Measurements from ENCODE around the gene MPHOSPH10. TPM values are rescaled to one million over a fixed set of nuclear protein-coding genes. Genes with fewer than 3 reads are reported as not detected.

Gene MPHOSPH10
- polyA plus RNA-seq, 1 experiment = 7.1 TPM

DNA sequence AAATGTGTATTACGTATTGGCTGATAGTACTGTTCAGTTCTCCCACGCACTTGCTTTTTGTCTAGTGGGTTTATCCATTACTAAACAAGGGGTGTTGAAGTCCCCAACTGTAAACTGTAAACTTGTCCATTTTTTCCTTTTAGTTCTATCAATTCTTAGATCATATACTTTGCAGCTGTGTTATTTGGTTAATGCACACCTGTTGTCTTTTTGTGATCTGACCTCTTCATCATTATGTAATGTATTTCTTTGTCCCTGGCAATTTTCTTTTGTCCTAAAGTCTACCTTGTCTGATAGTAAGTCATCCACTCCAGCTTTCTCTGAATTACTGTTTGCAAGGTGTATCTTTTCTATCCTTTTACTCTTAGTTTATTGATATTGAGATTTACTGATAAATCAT is 22.3 kb upstream of the MPHOSPH10 start:
- no peak for DNase-seq (ENCODE audit: low read depth)
- Histone ChIP-seq H3K4me3 (ENCODE audit: low read depth, low read length) (no peak overlapping the region), H3K36me3 (ENCODE audit: control insufficient read depth, insufficient read depth, low read length) (peaks cover 4% of the 10 kb centered on the region; the same call in 1 of the 2 replicates), H3K27me3 (ENCODE audit: control insufficient read depth, insufficient read depth, low read length) (no peaks in the 10 kb centered on the region)
- ChIA-PET CTCF (no interaction called here), POLR2A (no interaction called here)
- TF ChIP-seq, protein P1, sequence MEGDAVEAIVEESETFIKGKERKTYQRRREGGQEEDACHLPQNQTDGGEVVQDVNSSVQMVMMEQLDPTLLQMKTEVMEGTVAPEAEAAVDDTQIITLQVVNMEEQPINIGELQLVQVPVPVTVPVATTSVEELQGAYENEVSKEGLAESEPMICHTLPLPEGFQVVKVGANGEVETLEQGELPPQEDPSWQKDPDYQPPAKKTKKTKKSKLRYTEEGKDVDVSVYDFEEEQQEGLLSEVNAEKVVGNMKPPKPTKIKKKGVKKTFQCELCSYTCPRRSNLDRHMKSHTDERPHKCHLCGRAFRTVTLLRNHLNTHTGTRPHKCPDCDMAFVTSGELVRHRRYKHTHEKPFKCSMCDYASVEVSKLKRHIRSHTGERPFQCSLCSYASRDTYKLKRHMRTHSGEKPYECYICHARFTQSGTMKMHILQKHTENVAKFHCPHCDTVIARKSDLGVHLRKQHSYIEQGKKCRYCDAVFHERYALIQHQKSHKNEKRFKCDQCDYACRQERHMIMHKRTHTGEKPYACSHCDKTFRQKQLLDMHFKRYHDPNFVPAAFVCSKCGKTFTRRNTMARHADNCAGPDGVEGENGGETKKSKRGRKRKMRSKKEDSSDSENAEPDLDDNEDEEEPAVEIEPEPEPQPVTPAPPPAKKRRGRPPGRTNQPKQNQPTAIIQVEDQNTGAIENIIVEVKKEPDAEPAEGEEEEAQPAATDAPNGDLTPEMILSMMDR (IDR thresholded peaks at IDR 0.05; ENCODE audit: insufficient read depth, low read depth, low read length) = no peak

DNA sequence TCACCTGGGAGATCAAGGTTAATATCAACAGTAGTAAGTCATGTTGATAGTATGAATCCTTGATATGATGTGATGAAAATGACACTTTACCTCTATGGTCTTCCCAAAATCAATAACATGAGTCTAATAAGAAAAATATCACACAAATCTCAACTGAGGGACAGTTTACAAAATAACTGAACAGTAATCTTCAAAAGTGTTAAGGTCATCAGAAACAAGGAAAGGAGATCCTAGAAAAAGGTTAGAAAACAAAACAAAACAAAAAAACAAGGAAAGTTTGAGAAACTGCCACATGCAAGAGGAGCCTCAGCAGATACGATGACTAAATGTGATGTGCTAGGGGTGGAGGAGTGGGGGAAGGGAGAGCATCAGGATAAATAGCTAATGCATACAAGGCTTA is 16.6 kb upstream of the MPHOSPH10 start:
- no peak for DNase-seq (ENCODE audit: low read depth)
- TF ChIP-seq, protein P1 (IDR thresholded peaks at IDR 0.05; ENCODE audit: insufficient read depth, low read depth, low read length) = no peak
- POLR2A ChIA-PET = no interaction called here
- Histone ChIP-seq H3K4me3 (ENCODE audit: low read depth, low read length) (no peak overlapping the region), H3K27me3 (ENCODE audit: control insufficient read depth, insufficient read depth, low read length) (no peaks in the 10 kb centered on the region), H3K36me3 (ENCODE audit: control insufficient read depth, insufficient read depth, low read length) (peaks cover 6% of the 10 kb centered on the region; the same call in 1 of the 2 replicates)
- CTCF ChIA-PET = interaction anchor here (0.6 to 5.6 kb wide), 3 partner anchors 11 to 110 kb away, joined by 3 to 29 read pairs (median 3); no protein-coding TSS in a partner anchor

GRCh38 chr2:71117063-71117462 is 13.4 kb upstream of the MPHOSPH10 start:
- no peaks in the 10 kb centered on the region for H3K27me3 ChIP-seq (ENCODE audit: control insufficient read depth, insufficient read depth, low read length)
- POLR2A ChIA-PET = no interaction called here
- H3K4me3 ChIP-seq (ENCODE audit: low read depth, low read length) = no peak overlapping the region
- H3K36me3 ChIP-seq (ENCODE audit: control insufficient read depth, insufficient read depth, low read length) = peaks cover 7% of the 10 kb centered on the region
- CTCF ChIA-PET = interaction anchor here (0.9 to 1.1 kb wide), 2 partner anchors 15 to 17 kb away, joined by 3 read pairs; no protein-coding TSS in a partner anchor
- TF ChIP-seq, protein P1 (IDR thresholded peaks at IDR 0.05; ENCODE audit: insufficient read depth, low read depth, low read length) = no peak
- DNase-seq (ENCODE audit: low read depth) = no peak

DNA sequence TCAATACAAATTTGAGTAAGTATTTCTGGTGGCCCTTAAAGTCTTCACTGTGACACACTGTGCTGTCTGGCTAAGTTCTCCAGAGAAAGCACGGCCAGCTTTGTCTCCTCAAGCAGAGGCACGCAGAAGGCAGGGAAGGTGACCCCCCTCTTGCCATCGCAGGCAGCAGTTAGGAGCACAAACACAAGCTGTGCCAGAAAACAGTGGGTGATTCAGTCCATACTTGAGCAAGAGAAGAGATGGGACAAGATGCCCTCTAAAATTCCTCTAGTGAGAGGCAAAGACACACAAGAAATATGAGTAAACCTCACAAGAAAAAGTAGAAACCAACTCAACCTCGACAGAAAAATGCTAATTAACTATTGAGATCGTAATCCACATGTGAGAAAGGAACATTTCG is 10.2 kb upstream of the MPHOSPH10 start:
- Histone ChIP-seq H3K36me3 (ENCODE audit: control insufficient read depth, insufficient read depth, low read length) (peaks cover 3% of the 10 kb centered on the region), H3K4me3 (ENCODE audit: low read depth, low read length) (no peak overlapping the region), H3K27me3 (ENCODE audit: control insufficient read depth, insufficient read depth, low read length) (no peaks in the 10 kb centered on the region)
- TF ChIP-seq, protein P1 (IDR thresholded peaks at IDR 0.05; ENCODE audit: insufficient read depth, low read depth, low read length) = no peak
- ChIA-PET CTCF (no interaction called here), POLR2A (no interaction called here)
- no peak for DNase-seq (ENCODE audit: low read depth)

- POLR2A ChIA-PET = no interaction called here
- H3K27me3 ChIP-seq (ENCODE audit: control insufficient read depth, insufficient read depth, low read length) = no peaks in the 10 kb centered on the region
These were observed 9.0 kb upstream of the MPHOSPH10 start for GRCh38 chr2:71121479-71121878.

More at GRCh38 chr2:71121479-71121878, 9.0 kb upstream of the MPHOSPH10 start:
- Histone ChIP-seq H3K36me3 (ENCODE audit: control insufficient read depth, insufficient read depth, low read length) (peaks cover 4% of the 10 kb centered on the region), H3K4me3 (ENCODE audit: low read depth, low read length) (no peak overlapping the region)
- CTCF ChIA-PET = interaction anchor here (0.7 to 2.3 kb wide), 2 partner anchors 21 to 182 kb away, joined by 3 to 14 read pairs; no protein-coding TSS in a partner anchor
- no peak for DNase-seq (ENCODE audit: low read depth)
- TF ChIP-seq, protein P1 (IDR thresholded peaks at IDR 0.05; ENCODE audit: insufficient read depth, low read depth, low read length) = no peak
